Activated CD8-positive, alpha-beta memory T cell treated with anti-CD3 and anti-CD28 coated beads for 48 hours (primary cell): ENCODE data around the gene GASK1A.
A peak's percentile ranks its signal among the peaks of the same experiment; 100 is the strongest.

ENCODE experiments used
- DNase-seq, 3 experiments: peaks; one replicate each; pipeline ENCODE4 v3.0.0-alpha.2; 2020; ENCODE audit warnings: low read depth in 2 of 3, low spot score in 2 of 3

GASK1A gene

DNA sequence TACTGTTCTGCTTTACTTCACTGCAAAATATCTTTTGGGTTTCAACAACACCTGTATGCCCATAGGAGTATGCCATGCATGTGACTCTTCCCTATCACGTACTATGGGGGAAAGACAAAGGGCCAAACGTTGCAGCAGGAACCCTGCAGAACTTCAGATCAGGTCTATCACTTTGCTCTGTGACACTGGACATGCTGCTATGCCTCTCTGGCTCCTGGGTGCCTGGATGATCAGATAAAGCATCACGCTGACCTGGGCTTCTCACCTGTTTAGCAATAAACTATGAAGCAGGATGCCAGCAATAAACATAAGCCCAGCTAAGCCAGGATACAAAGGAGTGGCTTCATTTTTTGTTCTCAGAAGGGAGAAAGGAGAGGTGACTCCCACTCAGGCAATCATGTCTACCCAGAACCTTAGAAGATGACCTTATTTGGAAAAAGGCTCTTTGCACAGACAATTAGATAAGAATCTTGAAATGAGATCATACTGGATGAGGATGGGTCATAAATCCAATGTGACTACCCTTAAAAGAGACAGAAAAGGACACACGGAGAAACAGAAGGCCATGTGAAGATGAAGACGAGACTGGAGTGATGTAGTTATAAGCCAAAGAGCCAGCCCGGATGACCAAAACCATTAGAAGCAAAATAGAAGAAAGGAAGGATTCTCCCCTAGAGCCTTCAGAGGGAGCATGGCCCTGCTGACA lies 107.5 kb downstream of the GASK1A start:
- DNase-seq: no peak

GRCh38 chr3:43087249-43087776 lies 108.2 kb downstream of the GASK1A start:
- DNase-seq: no peak

GRCh38 chr3:43089081-43089480 lies 110.0 kb downstream of the GASK1A start:
- no peak for DNase-seq

- DNase-seq: no peak
These were observed 111.1 kb downstream of the GASK1A start for GRCh38 chr3:43090238-43090637.

- DNase-seq: no peak
These were observed 112.4 kb downstream of the GASK1A start for GRCh38 chr3:43091481-43091880.

DNA sequence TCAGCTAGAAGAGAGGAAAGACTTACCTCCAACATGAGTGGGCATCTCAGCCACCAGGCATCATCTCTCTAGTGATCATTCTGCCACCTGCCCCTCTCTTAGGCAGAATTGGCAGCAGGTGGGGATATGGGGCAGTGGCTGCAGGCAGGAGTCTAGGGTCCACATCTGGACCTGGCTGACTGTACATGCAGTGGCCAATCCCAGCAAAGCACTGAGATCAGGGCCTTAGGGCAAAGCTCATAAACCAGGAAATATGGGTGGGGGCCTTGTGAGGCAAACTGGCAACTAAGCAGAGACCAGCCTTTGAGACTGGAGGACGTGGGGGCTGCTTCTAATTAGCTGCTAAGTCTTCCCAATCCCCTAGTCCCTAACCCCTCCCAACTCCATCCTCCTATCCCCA lies 113.9 kb downstream of the GASK1A start:
- no peak for DNase-seq

GRCh38 chr3:43093974-43094373 lies 114.9 kb downstream of the GASK1A start:
- DNase-seq: no peak

GRCh38 chr3:43094381-43094780 lies 115.3 kb downstream of the GASK1A start:
- no peak for DNase-seq

DNA sequence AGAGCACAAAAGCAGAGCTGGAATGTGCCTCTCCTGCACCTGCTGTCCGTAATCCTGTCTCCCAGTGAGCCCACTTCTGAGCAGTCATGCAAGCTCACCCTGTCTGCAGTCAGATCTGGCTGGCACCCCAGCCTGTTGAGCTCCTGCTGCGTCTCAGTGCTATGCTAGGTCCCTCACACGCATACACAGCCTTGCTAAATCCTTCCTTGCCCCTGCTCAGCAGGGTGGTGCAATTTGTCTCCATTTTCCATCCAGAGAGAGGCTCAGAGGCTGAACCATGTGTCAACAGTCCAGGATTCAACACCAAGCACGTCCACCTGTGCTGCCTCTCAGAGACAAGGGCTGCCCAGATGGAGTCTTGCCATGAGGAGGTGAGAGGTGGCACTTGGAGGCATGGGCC lies 115.7 kb downstream of the GASK1A start:
- no peak for DNase-seq

GRCh38 chr3:43095370-43095769 lies 116.3 kb downstream of the GASK1A start:
- no peak for DNase-seq

DNA sequence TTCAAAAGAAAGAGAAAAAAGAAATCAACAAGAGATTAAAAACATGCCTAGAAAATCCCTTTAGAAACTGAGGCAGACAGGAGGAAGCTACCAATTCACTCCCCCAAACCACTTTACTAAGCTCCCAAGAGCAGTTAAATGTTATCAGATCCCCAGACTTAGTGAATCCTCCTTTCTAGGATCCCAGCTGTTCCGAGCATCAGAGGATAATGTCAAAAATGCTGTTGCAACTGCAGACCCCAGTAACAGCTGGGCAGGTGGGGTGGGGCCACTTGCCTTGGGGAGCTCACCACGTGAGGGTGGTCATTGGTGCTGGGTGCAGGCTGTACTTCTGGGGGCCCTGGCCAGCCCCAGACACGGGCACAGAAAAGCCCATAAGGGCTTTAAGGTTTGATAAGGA lies 117.7 kb downstream of the GASK1A start:
- DNase-seq: no peak

- no peak for DNase-seq
These were observed 118.4 kb downstream of the GASK1A start for GRCh38 chr3:43097400-43098080.

GRCh38 chr3:43098761-43099160 lies 119.7 kb downstream of the GASK1A start:
- DNase-seq: no peak

DNA sequence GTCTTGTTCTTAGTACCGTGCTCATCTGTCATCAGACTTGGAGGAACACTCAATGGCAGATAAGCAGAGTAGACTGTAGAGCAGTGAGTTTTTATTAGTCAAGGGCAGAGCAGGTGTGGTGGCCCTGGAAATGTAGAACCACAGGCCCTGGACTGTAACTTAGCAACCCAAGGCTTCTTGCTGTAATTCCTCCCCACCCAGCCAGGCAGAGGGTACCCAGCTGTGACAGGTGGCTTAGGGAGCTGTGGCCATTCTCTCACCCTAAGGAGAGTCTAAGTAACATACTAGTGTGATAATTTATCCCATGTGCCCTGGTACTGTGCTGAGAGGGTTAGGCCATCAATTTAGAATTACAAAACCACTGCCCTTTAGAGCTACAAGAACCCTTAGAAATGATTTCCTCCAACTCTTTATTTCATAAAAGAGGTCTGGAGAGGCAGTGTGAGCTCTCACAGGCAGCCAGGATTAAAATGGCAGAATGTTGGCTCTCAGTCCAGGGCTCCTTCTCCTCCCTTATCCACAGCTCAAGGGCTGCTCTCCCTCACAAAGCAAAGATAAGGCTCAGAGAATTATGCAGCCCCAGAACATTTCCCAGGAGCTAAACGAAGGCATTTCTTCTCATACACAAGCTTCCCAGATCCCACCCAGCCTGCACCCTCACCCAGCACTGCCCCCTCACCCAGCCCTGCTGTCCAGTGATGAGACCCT lies 123.8 kb downstream of the GASK1A start:
- DNase-seq: no peak

DNA sequence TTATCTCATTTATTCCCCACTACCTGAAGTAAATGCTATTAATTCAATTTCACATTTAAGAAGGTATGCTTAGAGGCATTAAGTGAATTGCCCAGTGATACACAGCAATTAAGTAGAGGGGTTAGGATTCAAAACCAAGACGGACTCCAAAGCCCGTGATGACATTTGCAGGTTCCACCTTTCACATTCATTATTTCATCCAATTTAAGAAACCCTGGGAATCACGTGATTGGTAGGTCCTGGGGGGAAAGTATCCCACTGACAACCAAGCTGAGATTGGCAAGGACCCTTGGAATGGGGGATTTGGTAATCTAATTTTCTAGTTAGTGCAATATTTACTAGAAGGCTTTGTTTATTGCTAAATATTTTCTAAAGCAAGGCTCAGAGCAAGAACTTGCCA lies 124.9 kb downstream of the GASK1A start:
- no peak for DNase-seq

GRCh38 chr3:43104660-43105595 lies 125.8 kb downstream of the GASK1A start:
- peak in 1 of 3 experiments; percentile 12 for DNase-seq

GRCh38 chr3:43105596-43106292 lies 126.6 kb downstream of the GASK1A start, which contains the start of gene POMGNT2:
TSS of gene POMGNT2 (minus strand) at chr3:43106079. CDS start at chr3:43081431, 24,648 bp downstream.
- DNase-seq: peak; percentile 70 to 75 (median 71)

GRCh38 chr3:43106293-43106628 lies 127.2 kb downstream of the GASK1A start:
- DNase-seq: no peak
